Stimulated activated CD8-positive, alpha-beta memory T cell treated with anti-CD3 and anti-CD28 coated beads, Interleukin-7, amount 100 ng/mL, for 1 hour (primary cell): ENCODE data around the gene KCNH1.

ENCODE experiments used
- DNase-seq, 2 donors: peaks; one replicate each; pipeline ENCODE4 v3.0.0-alpha.2; 2020; ENCODE audit warnings: low read depth in 2 of 2

Gene KCNH1

GRCh38 chr1:210801501-210801900 is 332.4 kb downstream of the KCNH1 start:
- DNase-seq: no peak

DNA sequence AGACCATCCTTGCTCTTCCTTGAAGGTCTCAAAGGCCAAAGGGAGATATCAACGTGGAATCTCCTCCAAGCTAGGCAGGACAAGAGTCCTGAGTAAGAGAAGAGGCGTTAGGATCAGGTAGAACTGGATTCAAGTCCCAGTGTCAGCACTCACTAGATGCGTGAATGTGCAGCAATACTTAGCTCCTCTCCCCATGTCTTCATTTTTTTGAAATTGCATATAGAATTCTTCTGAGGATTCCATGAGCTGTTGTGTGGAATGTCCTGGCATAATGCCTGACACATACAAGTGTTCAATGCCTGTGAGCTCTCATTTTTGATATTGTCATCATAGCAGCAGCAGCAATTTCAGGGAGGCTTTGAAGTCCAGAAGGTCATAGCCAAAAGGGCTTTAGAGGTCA is 333.2 kb downstream of the KCNH1 start:
- no peak for DNase-seq

- no peak for DNase-seq
Observed at GRCh38 chr1:210800301-210800700, 333.6 kb downstream of the KCNH1 start.

DNA sequence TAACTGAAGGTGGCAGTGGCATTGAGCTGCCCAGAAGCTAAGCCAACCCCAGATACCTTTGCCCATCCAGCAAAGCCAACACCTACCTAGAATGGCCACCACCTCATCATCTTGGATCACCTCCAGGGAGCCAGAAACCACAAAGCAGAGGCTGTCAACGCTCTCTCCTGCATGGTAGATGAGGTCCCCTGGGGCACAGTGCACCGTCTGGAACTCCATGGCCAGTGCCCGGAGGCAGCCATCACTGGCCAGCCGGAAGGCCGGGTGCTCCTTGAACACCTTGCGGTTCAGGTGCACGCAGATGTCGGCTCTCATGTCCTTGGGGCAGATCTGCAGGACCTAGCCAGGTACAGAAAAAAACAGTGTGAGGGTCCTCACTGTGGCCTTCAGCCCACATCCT is 336.5 kb downstream of the KCNH1 start:
- DNase-seq: no peak

GRCh38 chr1:210796421-210796820 is 337.5 kb downstream of the KCNH1 start:
- no peak for DNase-seq

DNA sequence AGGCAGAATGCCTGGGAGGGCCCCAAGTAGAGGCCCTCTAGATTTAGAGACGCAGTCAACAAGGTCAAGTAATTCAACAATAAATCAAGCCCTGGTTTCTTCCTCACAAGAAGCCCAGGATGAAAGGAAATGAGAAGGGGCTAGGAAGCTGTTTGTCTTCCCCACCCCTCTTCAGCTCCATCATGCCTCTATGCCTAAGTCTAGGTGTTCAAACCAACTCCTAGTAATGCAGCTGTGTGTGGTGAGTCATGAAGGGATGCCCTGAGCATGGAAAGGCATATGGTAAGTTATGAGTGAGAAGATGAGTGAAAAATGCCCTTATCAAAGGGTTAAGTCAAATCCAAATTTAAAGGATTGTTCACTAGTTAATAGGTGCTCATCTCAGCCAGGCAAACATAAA is 339.5 kb downstream of the KCNH1 start:
- no peak for DNase-seq

DNA sequence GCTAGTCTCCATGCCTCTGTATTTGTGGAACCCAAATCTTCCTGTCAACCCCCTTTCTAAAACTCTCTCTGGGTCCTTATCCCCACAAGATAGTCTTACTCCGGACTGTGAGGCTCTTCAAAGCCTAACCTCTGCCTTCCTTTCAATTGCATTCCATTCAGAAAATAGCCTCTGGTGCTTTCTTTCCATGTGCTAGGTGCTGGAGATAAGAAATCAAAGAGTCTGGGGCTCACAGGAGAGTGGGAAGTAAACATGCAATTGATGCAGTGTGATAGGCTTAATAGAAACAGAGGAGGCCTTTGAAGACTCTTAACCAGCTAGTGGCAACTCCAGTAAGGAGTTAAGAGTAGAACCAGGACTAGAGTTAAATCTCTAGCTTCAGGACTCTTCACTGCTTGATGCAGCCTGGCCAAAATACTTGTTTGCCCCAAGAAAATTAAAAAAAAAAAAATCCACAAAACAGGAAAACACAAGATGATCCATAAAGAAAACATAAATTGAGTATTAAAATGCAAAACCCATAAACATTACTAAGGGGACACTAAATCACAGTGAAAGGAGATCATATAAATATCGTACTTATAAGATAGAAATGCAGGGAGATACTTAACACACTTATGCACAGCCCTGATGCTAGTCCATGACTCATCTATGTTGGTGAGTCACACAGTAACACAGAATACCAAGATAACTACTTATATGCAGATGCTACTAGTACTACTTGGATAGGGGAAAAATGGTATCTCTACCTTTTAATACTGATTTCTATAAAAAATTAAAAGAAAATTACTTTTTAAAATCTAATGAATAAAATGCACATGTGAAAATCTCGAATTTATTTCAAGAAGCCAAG is 341.5 kb downstream of the KCNH1 start:
- DNase-seq: no peak

GRCh38 chr1:210790196-210790595 is 343.8 kb downstream of the KCNH1 start:
- no peak for DNase-seq

- no peak for DNase-seq
Observed at GRCh38 chr1:210787800-210788199, 346.1 kb downstream of the KCNH1 start.

DNA sequence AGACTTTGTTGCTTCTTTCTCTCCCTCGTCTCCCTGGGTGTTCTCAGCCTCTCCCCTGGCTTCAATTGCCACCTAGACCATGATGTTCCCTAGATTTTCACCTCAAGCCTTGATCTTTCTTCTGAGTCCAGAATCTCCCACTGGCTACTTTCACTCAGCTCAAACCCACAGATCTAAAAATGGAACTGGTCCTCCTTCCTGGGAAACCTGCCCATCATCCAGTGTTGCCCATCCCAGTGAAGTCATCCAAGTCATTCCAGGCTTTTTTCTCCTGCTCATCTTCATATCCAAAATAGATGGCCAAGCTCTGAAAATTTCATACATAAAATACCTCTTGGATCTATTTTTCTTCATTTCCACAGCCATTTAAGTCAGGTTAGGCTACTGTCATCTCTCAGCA is 347.4 kb downstream of the KCNH1 start:
- DNase-seq: no peak

- DNase-seq: no peak
Observed at GRCh38 chr1:210783925-210784324, 350.0 kb downstream of the KCNH1 start.

DNA sequence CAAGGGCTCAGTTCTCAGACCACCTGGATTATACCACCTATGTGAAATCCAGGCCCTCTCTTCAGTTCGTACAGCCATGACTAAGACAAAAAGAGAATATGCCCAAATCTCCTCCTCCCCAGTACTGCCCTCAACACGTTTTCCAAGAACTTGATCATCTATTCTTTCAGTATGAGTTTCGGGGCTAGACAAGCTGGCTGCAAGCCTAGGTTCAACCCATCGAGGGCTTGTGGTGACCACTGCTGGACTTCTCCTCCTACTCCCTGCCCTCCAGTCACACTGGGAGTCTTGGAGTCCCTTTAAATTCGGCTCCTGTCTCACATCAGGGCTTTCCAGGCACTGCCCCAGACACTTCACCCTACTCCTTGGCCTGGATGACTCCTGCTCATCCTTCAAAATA is 352.3 kb downstream of the KCNH1 start:
- DNase-seq: no peak

- DNase-seq: no peak
Observed at GRCh38 chr1:210779269-210779668, 354.7 kb downstream of the KCNH1 start.

- no peak for DNase-seq
Observed at GRCh38 chr1:210777914-210778313, 356.0 kb downstream of the KCNH1 start.

GRCh38 chr1:210776712-210777111 is 357.2 kb downstream of the KCNH1 start:
- no peak for DNase-seq

- DNase-seq: no peak
Observed at GRCh38 chr1:210775289-210775688, 358.7 kb downstream of the KCNH1 start.

GRCh38 chr1:210773450-210773849 is 360.5 kb downstream of the KCNH1 start:
- DNase-seq: no peak

- no peak for DNase-seq
Observed at GRCh38 chr1:210771131-210771530, 362.8 kb downstream of the KCNH1 start.

- DNase-seq: no peak
Observed at GRCh38 chr1:210770396-210770984, 363.5 kb downstream of the KCNH1 start.

DNA sequence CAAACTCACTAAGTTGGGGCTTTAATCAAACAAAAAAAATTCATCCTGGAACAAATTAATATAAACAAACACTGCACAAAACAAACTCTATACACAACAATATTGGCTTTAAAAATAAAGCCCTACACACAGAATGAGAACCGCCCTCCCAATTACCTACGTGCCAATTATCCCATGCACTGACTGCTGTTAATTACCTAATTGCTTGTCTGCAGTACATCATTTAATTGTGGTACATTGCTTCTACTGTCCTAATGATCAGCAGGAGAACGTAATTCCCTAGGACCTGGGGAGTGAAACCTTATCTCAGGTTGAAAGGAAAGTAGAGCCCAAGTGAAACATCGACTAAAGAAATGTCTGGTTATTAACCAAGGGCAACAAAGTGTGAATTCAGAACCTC is 364.5 kb downstream of the KCNH1 start:
- DNase-seq: no peak

- no peak for DNase-seq
Observed at GRCh38 chr1:210764536-210764935, 369.4 kb downstream of the KCNH1 start.

DNA sequence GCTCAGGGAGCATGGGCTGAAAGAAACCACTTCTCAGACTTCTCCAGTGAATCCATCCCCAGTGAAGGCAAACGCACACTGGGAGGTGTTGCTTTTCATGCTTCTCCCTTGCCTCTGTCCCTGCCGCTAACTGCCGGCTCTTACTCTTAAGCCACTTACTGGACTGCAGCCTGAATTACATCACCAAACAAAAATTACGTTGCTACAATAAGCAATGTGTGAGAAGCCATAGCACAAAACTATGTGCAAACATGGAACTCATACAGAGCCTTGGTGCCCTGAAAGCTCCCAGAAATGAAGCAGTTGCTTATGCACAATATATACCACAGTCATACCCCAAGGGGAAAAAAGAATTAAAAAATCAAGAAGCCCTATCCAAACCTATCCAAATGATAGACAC is 375.2 kb downstream of the KCNH1 start:
- no peak for DNase-seq

- DNase-seq: no peak
Observed at GRCh38 chr1:210758261-210758660, 375.7 kb downstream of the KCNH1 start.

GRCh38 chr1:210757677-210758076 is 376.3 kb downstream of the KCNH1 start:
- DNase-seq: no peak
